PFSK-1 (cell line): ENCODE data around the gene NIPAL1.

Source experiments
- POLR2AphosphoS5 ChIP-seq: IDR thresholded peaks from 2 replicates; pipeline ENCODE4 v1.6.1; 2012; ENCODE audit warnings: low read depth, mild to moderate bottlenecking, control low read depth, low read length, moderate library complexity
- REST ChIP-seq, 2 experiments: IDR thresholded peaks; 2 replicates each; pipeline versions ENCODE4 v1.6.1 to v1.8.0; 2011 to 2012; ENCODE audit warnings: low read depth in 2 of 2, low read length in 2 of 2, control low read depth in 1 of 2, inconsistent platforms in 1 of 2, mild to moderate bottlenecking in 1 of 2, moderate library complexity in 1 of 2; ENCODE audit not compliant: insufficient read depth in 1 of 2
- TAF1 ChIP-seq: IDR thresholded peaks from 2 replicates; pipeline ENCODE4 v1.6.1; 2012; ENCODE audit warnings: low read length, control low read depth, borderline replicate concordance; ENCODE audit not compliant: insufficient read depth

GRCh38 chr4:48016141-48017107, at the start of gene NIPAL1, which contains the start of gene CNGA1:
- TF ChIP-seq REST (IDR thresholded peaks at IDR 0.05; ENCODE audit: insufficient read depth in 1 of 2, low read depth in 2 of 2, low read length in 2 of 2) (no peak), POLR2AphosphoS5 (no peak), TAF1 (no peak)
